ENCODE results near the gene KCNN3.

The KCNN3 gene

DNA sequence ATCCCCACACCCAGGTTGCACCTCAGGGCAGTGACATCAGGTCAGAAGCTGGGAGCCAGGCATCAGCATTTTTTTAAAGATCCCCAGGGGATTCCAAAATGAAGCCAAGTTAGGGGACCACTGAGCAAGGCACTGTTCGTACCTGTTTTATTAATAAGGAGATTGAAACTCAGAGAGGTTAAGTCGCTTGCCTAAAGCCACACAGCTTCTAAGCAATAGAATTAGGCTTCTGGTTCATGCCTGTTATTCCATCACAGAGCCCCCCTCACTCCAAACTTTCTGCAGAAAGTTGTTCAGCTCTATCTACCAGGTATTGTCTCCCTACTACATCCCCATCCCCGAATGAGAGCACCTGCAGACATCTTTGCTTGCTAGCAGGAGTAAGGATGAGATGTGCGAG lies 28.7 kb downstream of the KCNN3 start:
- no peak for DNase-seq (ENCODE audit: low read depth, low spot score)

DNA sequence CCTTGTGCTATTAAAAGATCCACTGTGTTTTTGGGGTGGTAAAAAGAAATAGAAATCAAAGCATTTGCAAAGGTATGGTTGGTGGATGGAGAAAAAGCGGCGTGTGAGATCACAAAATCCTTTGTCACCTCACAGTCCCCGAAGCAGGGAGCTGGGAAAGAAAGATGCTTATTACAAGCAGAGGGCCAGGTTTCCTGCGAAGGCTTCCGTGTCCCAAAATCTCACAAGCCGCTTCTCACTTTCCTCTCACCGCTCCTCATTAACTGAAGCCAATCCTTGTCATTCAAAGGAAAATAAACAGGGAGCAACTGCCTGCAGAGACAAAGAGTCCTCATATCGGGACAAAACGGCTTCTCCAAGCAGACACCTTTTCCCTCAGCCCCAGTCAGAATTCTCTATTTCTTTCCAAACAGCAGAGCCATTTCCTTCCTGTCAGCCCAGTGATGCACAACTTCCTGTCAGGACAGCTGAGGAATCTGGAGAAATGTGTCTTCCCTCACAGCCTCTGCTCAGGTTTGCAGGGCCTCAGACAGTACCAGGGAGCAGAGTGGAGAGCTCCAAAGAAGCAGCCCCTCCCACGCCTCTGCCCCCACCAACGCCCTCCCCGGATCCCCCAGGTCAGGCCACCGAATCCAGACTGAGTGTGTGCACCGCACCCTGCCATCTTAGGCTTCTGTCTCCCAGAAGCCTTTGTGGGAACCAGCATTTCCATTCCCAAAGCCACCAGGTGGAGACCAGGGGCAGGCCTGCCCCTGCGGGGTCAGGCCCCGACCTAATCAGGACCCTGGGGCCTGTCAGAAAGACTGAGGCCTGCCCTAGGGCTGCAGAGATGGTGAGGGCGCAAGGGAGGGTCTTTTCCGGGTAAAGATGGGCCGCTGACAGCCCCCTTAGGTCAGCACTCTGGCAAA lies 29.6 kb downstream of the KCNN3 start:
- DNase-seq (ENCODE audit: low read depth, low spot score), result no peak

DNA sequence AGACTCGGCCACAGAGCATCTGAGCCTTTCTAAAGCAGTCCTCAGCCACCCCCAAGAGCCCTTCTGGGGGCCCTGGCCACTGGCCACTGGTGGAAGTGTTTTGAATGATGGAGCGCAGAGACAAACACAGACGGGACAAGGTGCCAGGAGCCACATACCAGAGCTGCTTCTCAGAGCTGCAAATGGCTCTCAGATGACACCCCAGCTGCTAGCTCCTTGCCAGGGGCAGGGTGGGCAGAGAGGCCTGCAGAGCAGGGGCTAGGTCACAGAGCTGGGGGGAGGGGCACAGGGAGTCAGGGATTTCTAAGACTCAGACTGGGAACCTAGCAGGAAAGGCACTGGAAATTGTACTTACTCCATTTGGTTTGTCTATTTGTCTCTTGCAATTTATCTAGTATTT lies 30.4 kb downstream of the KCNN3 start:
- DNase-seq (ENCODE audit: low read depth, low spot score), result no peak

DNA sequence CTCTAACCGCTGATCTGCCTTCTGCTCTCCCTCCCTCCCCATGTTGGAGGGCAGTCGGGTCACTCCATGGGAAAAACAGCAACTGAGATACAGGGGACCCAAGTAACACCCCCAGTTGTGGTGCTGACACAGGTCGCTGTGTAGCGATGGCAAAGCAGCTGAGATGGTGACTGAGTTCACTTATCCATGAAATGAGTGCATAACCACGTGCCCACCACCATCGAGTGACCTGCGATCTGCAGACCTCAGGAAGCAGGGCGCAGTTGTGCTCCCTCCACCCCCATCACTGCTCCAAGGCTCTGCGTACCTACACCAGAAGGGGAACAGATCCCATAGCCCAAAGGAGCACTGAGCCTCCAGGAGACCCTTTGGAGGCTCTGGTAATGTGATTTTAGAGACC lies 31.1 kb downstream of the KCNN3 start:
- DNase-seq (ENCODE audit: low read depth, low spot score), result no peak

DNA sequence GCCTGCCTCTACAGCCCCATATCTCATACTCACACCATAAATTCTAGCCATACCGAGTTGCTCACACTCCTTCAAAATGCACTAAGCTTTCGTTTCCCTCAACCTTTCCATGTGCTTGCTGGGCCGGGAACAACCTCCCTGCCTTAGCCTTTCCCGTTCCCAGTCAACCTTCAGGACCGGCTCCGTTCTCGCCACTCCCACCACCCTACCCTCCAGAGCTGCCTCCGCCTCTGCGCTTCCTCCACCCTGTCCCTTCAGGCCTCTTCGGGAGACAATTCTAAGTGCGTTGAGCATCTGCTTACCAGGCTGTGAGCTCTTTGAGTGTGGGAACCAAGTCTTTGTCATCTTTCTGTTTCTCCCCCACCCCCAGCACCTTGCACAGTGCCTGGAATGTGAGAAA lies 31.6 kb downstream of the KCNN3 start:
- no peak for DNase-seq (ENCODE audit: low read depth, low spot score)

DNA sequence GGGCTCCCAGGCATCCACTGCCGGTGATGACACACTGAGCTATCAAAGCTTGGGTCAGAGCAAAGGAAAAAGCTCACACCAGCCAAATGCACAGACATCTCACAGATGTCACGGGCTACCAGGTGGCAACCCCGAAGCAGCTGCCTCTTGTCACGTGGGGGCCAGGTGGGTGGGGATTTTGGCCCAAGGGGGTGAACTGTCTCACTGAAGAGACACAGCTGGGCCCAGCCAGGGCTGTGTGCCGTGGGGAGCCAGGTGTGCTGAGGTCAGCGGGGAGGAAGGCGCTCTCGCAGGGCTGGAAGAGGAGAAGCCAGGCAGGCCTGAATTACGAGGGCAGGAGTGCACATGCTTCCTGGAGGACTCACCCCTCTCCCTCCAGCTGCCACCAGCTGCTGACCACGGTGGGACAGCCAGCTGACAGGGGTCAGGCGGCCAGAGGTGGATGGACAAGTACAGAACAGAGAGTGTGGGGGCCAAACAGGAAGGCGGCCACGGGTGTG lies 32.4 kb downstream of the KCNN3 start:
- no peak for DNase-seq (ENCODE audit: low read depth, low spot score)

DNA sequence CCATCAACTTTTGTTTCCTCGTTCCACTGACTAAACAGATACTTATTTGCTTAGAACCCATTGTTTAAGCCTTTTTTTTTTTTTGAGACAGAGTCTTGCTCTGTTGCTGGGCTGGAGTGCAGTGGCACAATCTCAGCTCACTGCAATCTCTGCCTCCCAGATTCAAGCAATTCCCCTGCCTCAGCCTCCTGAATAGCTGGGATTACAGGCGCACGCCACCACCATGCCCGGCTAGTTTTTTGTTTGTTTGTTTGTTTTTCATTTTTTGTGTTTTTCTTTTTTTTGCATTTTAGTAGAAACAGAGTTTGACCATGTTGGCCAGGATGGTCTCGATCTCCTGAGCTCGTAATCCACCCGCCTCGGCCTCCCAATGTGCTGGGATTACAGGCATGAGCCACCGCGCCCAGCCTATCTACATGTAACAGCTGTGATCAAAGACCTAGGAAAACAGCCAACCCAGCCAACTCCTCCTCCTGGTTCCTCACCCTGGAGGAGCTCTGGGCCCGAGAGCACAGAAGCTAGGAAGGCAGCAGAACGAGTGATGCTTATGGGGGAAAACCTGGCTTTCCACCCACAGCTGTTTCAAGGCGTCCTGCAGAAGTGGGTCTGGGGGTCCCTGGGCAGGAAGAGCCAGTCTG lies 32.9 kb downstream of the KCNN3 start:
- DNase-seq (ENCODE audit: low read depth, low spot score), result no peak

DNA sequence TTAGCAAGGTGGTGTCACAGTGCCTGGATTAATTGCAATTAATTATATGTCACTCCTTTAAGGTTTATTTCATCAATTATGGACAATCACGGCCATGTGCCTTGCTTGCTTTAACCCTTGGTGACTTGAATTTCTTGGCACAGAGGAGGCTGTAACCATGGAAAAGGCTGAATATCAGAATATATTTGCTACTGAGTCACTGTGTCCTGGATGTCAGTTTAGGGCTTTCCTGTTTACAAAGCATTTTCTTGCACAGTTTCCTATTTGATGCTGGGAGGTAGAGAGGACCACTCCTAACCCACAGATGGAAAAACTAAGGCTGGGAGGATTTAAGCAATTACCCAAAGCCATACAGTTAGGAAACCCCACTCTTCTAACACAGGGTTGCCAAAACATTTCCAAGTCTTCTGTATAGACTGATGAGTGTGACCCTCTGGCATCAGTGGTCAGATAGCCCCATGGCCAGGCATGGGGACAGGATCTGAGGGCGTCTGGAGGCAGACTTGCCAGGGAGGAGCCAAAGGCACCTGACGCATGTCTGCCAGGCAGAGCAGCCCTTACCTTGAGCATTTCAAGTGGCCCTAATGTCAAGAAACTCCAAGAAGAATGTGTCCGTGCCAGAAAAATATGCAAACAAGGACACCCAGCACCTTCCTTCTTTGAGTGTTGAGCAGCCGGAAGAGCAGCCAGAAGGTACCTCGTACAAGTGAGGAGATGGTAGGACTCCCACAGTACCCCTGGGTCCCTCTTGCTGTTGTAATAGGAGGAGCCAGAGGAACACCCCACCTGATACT lies 34.4 kb downstream of the KCNN3 start:
- DNase-seq (ENCODE audit: low read depth, low spot score), result no peak

DNA sequence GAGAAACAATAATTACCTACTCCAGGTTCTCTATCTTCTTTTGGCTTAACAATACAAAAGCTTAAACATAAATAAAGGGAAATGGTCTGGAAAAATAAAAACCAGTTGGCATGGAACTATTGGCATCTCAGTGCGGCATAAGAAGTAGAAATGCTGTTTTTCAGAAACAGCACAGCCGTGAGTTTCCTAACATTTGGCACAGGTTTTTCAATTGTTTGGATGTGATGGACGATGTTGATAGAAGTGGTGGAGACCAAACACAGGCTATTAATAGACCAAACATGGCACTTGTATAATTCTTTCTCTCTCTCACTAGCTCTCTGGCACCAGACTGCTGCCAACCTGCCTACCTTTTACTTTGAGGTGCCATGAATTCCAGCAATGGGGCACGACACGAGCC lies 36.2 kb downstream of the KCNN3 start:
- DNase-seq (ENCODE audit: low read depth, low spot score), result no peak

DNA sequence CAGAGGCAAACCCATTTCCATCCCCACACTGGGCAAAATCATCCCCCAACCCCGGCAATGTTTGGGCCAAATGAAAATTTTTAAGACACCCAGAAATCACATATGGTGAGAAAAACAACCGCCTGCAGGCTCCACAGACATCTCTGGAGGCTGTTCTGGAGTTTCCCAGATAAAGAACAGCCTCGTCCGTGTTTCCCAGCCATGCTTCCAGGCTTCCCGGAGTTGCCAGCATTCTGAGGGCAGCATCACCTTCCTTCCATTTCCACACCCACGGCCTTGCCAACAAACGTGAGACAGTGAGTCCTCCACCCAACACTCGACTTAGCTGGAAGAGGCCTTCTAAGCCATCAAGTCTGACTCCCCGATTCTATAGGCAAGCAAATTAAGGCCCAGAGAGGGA lies 36.9 kb downstream of the KCNN3 start:
- DNase-seq (ENCODE audit: low read depth, low spot score), result no peak

DNA sequence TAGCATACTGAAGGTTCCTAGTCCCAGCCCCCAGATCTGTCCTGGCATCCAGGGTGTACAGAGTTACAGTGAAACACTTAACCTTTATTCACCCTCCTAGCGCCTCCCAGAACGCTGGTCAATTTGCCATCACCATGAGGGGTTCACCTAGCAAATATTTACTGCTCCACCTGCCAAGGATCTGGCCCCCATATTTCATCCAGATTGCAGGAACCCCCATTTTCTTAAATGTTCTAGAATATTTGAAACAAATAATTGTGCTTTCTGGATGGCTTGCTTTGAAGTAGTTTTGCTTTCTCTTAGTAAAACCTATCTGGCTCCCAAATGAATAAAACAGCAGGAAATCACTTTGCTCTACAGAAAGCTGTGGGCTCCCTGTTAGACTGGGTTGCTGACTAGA lies 37.7 kb downstream of the KCNN3 start:
- no peak for DNase-seq (ENCODE audit: low read depth, low spot score)

DNA sequence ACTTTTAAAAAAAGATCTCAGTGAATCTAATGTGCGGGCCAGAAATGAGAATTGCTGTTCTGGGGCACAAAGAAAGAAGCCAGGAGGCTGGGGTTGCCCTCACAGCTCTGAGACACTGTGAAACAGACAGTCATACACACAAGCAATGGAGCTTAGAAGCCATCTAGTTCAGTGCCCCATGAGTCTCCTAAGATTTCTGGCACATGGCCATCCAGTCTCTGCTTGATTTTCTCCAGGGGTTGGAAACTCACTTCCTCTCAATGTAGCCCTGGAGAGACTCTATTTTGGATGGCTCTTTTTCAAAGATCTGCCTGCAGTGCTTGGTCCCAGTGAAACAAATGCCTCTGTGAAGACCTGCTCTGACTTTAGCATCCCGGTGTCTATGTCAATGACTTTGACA lies 38.6 kb downstream of the KCNN3 start:
- no peak for DNase-seq (ENCODE audit: low read depth, low spot score)

DNA sequence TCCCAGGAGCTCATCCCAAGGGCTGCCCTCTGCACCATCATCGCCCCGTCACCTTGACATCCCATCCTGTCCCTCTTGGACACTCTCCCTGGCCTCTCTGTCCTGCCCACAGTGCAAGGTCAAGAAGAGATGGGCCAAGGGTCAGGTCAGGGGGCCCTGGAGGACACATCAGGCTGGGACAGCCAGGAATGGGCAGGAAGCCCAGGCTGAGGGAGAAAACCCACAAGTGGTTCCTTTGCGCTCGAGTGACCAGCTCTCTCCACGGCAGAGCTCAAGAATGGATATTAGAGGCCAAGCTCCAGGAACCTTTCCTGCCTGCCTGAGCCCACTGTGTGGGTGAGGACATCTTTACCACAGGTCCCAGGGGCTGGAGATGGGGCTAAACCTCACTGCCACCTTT lies 41.0 kb downstream of the KCNN3 start:
- no peak for DNase-seq (ENCODE audit: low read depth, low spot score)

DNA sequence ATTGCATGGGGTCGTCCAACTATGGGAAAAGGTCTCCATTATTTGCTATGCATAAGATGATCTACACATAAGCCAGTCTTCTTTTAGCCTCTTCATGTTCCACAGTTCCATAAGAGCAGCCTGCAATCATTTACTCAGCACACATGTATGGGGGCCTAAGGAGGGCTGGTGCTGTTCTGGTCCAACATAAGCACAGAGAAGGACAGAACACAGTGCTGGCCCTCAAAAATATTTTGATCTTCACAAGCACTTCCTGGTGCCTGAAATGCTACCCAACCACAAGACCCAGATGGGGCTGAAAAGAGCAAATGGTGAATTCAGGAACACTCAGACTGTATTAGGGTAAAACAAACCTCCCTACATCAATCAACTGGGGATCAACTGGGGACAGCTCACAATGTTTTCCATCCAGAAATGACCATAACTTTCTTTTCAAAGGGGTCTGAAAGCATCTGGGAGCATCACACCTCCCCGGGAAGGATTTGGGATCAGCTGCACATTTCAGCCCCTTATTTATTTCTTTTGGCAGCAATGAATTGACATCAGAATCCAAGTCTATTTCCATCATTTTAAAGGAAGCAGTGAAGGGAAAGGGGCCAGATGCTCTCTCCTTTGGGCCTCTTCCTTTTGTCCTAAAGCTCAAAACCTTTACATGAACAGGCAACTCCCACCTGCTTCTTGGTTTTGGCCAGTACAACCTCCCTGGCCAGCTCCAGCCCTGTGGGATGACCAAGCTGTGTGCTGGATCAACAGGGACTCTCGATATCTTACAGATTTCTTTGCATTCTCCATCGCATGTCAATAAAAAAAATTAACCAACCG lies 45.7 kb downstream of the KCNN3 start:
- no peak for DNase-seq (ENCODE audit: low read depth, low spot score)

DNA sequence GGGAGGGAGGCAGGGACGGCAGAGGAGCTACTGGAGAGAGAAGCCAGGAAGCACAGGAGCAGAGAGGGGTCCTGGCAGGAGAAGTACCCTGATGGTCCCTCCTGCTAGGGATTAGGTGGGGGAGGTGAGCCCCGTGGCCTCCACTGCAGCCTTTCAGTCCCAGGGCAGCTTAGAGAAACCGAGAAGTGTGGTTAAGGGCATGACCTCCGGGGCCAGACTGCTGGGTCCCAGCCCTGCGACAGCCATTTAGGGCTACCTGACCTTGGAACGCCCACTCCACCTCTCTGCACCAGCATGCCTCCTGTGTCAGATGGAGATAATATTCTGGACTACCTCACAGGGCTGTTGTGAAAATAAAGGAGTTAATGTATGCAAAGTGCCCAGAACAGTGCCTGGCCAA lies 47.4 kb downstream of the KCNN3 start:
- no peak for DNase-seq (ENCODE audit: low read depth, low spot score)

DNA sequence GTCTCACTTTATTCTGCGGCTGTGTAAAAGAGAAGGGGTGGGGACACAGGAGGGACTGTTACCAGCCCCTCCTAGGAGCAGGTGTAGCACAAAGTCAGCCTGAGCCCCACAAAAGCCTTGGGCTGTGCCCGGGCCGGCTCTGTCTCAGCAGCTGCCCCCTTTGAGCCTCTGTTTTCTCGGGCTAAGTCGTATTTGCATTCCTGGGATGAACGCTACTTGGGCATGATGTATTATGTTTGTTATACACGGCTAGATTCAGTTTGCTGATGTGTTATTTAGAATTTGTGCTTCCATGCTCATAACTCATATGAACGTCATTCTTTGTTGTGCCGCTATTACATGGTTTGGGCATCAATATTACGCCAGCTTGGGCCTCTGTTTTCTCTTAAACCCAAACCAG lies 47.8 kb downstream of the KCNN3 start:
- DNase-seq (ENCODE audit: low read depth, low spot score), result no peak

DNA sequence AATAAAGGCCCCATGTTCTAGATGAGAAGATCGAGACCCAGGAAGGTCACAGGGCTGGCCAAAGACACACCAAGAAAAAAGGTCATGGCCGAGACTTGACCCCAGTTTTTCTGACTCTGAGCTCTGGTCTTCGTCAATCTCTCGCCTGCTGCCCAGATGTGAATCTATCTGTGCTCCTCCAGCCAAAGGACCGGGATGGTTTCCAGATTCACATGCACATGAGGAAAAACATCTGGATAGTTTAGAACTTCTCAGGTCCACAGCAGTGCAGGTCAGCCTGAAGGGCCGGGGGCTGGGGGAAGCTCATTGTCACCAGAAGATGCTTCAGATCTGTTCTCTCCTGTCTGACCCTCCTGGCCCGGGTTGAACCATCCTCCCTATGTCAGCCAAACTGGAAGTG lies 49.0 kb downstream of the KCNN3 start:
- DNase-seq (ENCODE audit: low read depth, low spot score), result no peak

DNA sequence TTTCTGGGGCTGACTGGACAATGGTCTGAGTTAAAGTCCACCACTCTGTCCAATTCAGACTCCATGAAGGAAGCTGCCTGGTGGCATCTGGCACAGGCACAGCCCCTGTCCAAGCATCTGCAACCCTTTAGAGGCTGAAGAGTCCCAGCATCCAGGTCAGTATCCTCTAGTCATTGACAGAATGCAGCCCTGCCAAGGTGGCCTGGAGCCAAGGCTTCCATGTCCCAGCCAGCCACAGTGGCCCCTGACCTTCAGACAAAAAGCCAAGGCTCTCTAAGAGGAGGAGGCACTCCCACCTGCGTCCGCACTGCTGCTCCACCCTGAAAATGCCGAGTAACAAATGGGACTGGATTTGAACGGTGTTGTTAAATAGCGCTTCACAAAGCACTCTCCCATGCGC lies 49.4 kb downstream of the KCNN3 start:
- no peak for DNase-seq (ENCODE audit: low read depth, low spot score)

DNA sequence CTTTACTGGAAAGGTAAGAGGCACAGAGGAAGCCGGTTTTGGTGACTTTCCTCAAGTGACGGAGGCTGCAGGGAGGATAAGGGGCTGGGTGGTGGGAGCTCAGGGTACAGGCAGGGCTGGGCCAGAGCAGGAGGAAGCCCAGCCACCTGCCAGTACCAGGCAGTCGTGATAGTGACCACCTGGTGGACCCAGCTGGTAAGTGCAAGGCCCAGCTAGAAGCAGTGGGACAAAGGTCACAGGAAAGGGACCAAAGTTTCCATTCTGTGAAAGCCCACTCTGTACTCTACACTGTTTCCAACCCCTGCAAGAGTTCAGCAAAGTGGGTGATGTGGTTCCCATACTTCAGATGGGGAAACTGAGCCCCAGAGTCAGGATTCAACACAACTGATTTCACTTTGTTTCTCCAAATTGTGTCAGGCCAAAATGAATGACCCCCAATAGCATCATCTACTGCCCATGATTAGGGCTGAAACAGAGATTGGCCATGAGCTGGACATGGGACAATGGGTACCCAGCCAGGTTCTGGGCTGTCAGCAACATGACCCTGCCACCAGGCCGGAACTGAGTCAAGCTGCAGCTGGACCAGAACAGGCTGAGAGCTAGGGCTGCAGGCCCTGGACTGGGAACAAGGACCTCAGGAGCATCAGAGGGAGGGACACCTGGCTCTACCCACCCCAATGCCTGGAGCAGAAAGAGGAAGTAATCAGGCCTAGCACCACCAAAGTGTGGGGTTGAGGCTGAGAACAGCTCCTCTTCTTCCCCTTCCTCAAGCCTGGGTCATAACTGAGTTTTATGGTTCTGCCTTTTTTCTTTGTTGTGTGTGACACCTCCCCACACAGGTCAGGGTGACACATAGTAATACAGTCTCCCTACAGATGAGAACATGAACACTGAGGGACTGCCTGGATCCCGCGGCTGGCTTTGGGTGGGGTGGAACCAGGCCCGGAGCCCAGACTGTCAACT lies 50.2 kb downstream of the KCNN3 start:
- no peak for DNase-seq (ENCODE audit: low read depth, low spot score)

DNA sequence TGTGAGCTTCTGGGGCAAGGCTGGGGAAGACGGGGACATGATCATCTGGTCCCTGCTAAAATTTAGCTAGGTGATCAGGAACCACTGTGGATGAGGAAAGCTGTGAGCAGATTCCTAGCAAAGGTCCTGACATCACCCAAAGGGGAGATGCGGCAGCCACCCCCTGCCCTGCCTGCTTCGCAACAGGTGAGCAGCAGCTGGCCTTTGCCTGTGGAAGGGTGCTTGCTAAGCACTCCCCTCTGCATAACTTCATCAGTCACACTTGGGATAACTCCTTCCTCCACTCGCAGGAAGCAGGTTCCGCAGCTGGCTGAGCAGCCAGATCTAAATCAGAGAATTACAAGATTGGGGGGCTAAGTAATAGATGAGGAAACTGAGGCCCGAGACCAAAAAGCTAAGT lies 51.2 kb downstream of the KCNN3 start:
- DNase-seq (ENCODE audit: low read depth, low spot score), result no peak

All from activated naive CD8-positive, alpha-beta T cell treated with anti-CD3 and anti-CD28 coated beads, Interleukin-2, amount 50 U/mL, for 16 hours (primary cell).